Measurements from ENCODE around the gene LRMDA.

LRMDA gene

GRCh38 chr10:75450075-75450445 lies 18.6 kb downstream of the LRMDA start:
- POLR2A ChIA-PET, result no interaction called here
- TF ChIP-seq, protein P1, sequence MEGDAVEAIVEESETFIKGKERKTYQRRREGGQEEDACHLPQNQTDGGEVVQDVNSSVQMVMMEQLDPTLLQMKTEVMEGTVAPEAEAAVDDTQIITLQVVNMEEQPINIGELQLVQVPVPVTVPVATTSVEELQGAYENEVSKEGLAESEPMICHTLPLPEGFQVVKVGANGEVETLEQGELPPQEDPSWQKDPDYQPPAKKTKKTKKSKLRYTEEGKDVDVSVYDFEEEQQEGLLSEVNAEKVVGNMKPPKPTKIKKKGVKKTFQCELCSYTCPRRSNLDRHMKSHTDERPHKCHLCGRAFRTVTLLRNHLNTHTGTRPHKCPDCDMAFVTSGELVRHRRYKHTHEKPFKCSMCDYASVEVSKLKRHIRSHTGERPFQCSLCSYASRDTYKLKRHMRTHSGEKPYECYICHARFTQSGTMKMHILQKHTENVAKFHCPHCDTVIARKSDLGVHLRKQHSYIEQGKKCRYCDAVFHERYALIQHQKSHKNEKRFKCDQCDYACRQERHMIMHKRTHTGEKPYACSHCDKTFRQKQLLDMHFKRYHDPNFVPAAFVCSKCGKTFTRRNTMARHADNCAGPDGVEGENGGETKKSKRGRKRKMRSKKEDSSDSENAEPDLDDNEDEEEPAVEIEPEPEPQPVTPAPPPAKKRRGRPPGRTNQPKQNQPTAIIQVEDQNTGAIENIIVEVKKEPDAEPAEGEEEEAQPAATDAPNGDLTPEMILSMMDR (IDR thresholded peaks at IDR 0.05; ENCODE audit: control extremely low read depth, extremely low read depth, low read depth, missing control alignments), result no peak
- CTCF ChIA-PET, result no interaction called here
- no peak for DNase-seq (ENCODE audit: extremely low spot score)

GRCh38 chr10:75450644-75451640 lies 19.5 kb downstream of the LRMDA start:
- CTCF ChIA-PET, result interaction anchor here (1.5 kb wide), 1 partner anchor 22 kb away, joined by 5 read pairs; no protein-coding TSS in a partner anchor
- TF ChIP-seq, protein P1 (IDR thresholded peaks at IDR 0.05; ENCODE audit: control extremely low read depth, extremely low read depth, low read depth, missing control alignments), result no peak

DNA sequence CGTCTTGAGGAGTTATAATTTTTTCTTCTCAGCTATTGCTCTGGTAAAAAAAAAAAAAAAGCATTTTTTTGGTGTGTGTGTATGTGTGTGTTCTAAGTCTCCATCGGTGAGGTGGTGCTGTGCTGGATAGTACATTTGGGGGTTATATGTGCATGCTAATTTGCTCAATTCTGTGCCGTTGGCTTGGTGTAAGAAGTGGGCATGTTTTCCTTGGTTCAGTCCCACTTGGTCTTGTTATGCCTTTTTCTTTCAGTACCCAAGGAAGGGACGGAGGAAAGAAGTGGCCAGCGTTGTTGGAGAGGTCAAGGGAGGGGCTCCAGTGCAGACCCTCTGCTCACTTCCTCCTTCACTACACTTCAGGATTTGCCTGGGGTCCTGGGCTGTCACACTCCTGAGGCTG lies 20.4 kb downstream of the LRMDA start:
- no peak for DNase-seq (ENCODE audit: extremely low spot score)
- CTCF ChIA-PET, result interaction anchor here (1.5 kb wide), 1 partner anchor 23 kb away, joined by 5 read pairs; no protein-coding TSS in a partner anchor
- TF ChIP-seq, protein P1 (IDR thresholded peaks at IDR 0.05; ENCODE audit: control extremely low read depth, extremely low read depth, low read depth, missing control alignments), result no peak
- POLR2A ChIA-PET, result no interaction called here

More at GRCh38 chr10:75450644-75451640, 19.5 kb downstream of the LRMDA start:
- POLR2A ChIA-PET, result no interaction called here
- no peak for DNase-seq (ENCODE audit: extremely low spot score)

DNA sequence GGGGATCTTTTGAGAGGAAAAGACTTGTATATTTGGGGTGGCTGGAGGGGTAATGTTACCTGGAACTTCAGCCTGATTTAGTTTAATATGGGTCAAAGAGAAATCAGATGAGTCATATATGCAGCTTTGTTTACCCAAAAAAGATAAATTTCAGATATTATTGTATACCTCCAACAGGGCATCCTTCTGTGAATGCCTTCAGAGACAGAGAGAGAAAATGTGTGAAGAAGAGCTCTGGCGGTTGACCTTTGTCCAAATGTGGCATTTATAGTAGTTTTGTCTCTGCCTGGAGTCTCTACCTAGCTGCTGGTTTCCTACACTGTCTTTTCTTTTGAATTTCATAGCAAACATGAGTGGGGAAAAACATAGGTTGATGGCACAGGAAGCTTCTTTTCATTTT lies 21.6 kb downstream of the LRMDA start:
- POLR2A ChIA-PET, result no interaction called here
- CTCF ChIA-PET, result no interaction called here
- no peak for DNase-seq (ENCODE audit: extremely low spot score)
- TF ChIP-seq, protein P1 (IDR thresholded peaks at IDR 0.05; ENCODE audit: control extremely low read depth, extremely low read depth, low read depth, missing control alignments), result no peak

DNA sequence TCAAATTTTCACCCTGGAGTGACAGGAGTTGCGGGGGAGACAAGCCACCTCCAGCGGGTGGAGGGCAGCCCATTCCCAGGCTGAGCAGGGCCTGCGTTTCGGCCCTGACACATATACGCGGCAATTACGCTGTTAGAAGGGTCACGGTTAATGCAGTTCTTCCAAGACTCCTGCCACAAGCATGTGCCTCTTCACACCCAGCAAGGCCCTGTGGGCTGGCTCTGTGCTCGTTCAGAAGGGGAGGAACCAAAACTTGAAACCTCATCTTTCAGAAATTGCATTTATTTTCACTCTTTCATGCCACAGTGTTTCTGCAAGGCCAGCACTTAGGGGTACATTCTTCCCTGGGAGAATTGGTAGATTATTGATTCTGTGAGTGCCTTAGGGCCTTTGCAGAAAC lies 24.7 kb downstream of the LRMDA start:
- TF ChIP-seq, protein P1 (IDR thresholded peaks at IDR 0.05; ENCODE audit: control extremely low read depth, extremely low read depth, low read depth, missing control alignments), result no peak
- no peak for DNase-seq (ENCODE audit: extremely low spot score)
- CTCF ChIA-PET, result no interaction called here
- POLR2A ChIA-PET, result no interaction called here

GRCh38 chr10:75460059-75460458 lies 28.6 kb downstream of the LRMDA start:
- POLR2A ChIA-PET, result no interaction called here
- CTCF ChIA-PET, result interaction anchor here (1.0 kb wide), 1 partner anchor 15 kb away, joined by 3 read pairs; no protein-coding TSS in a partner anchor
- TF ChIP-seq, protein P1 (IDR thresholded peaks at IDR 0.05; ENCODE audit: control extremely low read depth, extremely low read depth, low read depth, missing control alignments), result no peak

More at GRCh38 chr10:75460059-75460458, 28.6 kb downstream of the LRMDA start:
- DNase-seq (ENCODE audit: extremely low spot score), result no peak

Data from GM10248 (cell line).